Measurements from ENCODE around the gene KIAA0513. TPM values are rescaled to one million over a fixed set of nuclear protein-coding genes. Genes with fewer than 3 reads are reported as not detected.

KIAA0513 gene
- total RNA-seq, 1 donor from 2014 or later: 7.4 TPM

- intact Hi-C loops (cut with DNase I): no loop called here
- no peak for ATAC-seq
- DNase-seq (ENCODE audit: missing footprints): peak; percentile 28
Measured at GRCh38 chr16:85094176-85094805, 66.7 kb downstream of the KIAA0513 start.

- peak; percentile 46 for DNase-seq (ENCODE audit: missing footprints)
- no peak for ATAC-seq
- intact Hi-C loops (cut with DNase I): no loop called here
Measured at GRCh38 chr16:85094812-85095211, 67.2 kb downstream of the KIAA0513 start.

- ATAC-seq (no peak), DNase-seq (ENCODE audit: missing footprints) (no peak)
- intact Hi-C loops (cut with DNase I): no loop called here
Measured at GRCh38 chr16:85096921-85097320, 69.3 kb downstream of the KIAA0513 start.

- DNase-seq (ENCODE audit: missing footprints) (no peak), ATAC-seq (no peak)
- intact Hi-C loops (cut with DNase I): no loop called here
Measured at GRCh38 chr16:85098565-85098964, 71.0 kb downstream of the KIAA0513 start.

DNA sequence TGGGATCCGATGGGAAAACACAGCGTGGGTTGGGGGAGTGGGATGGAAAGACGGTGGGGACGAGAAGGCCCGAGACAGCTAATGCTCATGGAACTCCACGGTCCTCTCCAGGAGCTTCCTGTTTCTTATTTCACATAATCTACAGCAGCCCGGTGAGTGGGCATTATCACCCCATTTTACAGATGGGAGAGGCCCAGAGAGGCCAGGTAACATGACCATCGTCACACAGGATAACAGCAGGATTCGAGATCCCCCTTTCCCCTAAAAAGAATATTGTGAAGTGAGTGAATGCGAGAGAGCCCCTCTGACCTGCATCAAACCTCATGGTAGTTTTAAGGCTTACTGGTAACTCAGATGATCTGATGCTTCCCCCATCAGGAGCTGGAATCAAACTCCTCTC lies 72.7 kb downstream of the KIAA0513 start:
- ATAC-seq (no peak), DNase-seq (ENCODE audit: missing footprints) (no peak)
- intact Hi-C loops (cut with DNase I): no loop called here

GRCh38 chr16:85101956-85102630 lies 74.5 kb downstream of the KIAA0513 start:
- ATAC-seq: no peak
- intact Hi-C loops (cut with DNase I): no loop called here

GRCh38 chr16:85103114-85104079 lies 75.8 kb downstream of the KIAA0513 start:
- ATAC-seq (no peak), DNase-seq (ENCODE audit: missing footprints) (peak; percentile 48)
- intact Hi-C loops (cut with DNase I): no loop called here

More at GRCh38 chr16:85101956-85102630, 74.5 kb downstream of the KIAA0513 start:
- DNase-seq (ENCODE audit: missing footprints): peak; percentile 25

- intact Hi-C loops (cut with DNase I): no loop called here
- ATAC-seq (no peak), DNase-seq (ENCODE audit: missing footprints) (peak; percentile 32)
Measured at GRCh38 chr16:85104147-85104546, 76.6 kb downstream of the KIAA0513 start.

DNA sequence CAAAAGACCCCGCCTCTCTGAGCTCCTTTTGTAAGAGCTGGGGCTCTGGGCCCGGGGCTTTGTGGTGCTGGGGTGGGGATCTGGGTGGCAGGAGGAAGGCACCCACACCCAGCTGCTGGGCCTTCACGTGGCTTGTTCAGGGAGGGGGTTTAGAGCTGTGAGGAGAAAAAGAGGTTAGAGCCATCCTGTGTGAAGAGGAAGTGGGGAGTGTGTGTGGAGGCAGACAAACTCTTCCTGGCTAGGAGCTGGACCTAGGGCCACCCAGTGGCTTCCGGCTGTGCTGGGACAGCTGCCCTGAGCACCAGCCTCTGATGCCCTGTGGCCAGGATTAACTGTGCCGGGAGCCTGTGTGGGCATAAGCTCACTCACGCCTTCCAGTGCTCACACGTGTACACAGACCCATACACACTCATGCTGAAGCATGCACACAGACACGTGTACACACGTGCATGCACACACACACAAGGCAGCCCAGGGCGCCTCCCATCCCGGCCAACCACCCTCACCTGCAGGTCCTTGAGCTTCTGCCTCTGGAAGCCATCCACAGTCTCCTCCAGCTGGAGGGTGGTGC lies 77.3 kb downstream of the KIAA0513 start:
- peak; percentile 67 for DNase-seq (ENCODE audit: missing footprints)
- ATAC-seq: peak; percentile 55
- intact Hi-C loops (cut with DNase I): no loop called here

- DNase-seq (ENCODE audit: missing footprints) (peak; percentile 1), ATAC-seq (no peak)
- intact Hi-C loops (cut with DNase I): no loop called here
Measured at GRCh38 chr16:85105475-85105874, 77.9 kb downstream of the KIAA0513 start.

- intact Hi-C loops (cut with DNase I): no loop called here
- DNase-seq (ENCODE audit: missing footprints): peak; percentile 7
- no peak for ATAC-seq
Measured at GRCh38 chr16:85107083-85107482, 79.5 kb downstream of the KIAA0513 start.

DNA sequence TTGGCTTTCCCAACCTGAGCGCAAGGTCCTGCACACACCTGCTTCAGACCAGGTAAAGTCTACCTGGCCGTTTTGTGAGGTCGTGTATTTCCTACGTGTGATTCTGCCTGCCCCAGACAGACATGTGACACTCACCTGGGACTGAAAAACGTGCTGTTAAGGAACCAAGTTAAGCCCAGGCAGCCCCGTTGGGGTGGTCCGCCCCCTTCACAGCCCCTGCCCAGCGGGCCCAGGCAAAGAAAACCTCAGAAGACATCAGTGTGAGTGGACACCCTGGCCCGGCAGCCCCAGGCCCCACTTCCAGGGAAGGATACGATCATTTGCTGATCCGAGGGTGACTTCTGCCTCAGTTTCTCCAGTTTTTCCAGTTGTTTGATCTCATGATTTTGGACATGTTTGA lies 79.9 kb downstream of the KIAA0513 start:
- DNase-seq (ENCODE audit: missing footprints) (peak; percentile 17), ATAC-seq (no peak)
- intact Hi-C loops (cut with DNase I): no loop called here

GRCh38 chr16:85110105-85110504 lies 82.5 kb downstream of the KIAA0513 start:
- intact Hi-C loops (cut with DNase I): no loop called here
- DNase-seq (ENCODE audit: missing footprints): peak; percentile 54
- ATAC-seq: no peak

DNA sequence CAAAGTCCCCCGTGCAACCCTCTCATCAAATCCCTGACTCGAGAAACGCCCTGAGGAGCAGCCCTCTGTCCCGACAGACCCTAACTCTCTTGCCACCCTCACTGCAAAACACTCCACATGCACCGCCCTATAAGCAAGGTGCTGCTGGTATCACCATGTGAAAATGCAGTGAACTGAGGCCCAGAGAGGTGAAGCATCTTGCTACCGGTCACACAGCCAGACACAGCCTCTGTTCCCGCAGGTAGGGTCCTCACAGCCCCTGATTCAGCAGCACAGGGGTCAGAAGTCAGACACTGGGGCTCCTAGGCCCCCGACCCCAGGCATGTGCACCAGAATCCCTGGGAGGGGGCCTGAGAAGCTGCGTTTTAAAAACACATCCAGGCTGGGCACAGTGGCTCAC lies 83.6 kb downstream of the KIAA0513 start:
- intact Hi-C loops (cut with DNase I): no loop called here
- ATAC-seq (no peak), DNase-seq (ENCODE audit: missing footprints) (peak; percentile 46)

GRCh38 chr16:85112364-85112763 lies 84.8 kb downstream of the KIAA0513 start, which contains the start of gene CIBAR2:
Gene CIBAR2 (minus strand): TSS chr16:85112472. CDS start chr16:85112352, 120 bp downstream.
- peak; percentile 42 for DNase-seq (ENCODE audit: missing footprints)
- intact Hi-C loops (cut with DNase I): no loop called here

DNA sequence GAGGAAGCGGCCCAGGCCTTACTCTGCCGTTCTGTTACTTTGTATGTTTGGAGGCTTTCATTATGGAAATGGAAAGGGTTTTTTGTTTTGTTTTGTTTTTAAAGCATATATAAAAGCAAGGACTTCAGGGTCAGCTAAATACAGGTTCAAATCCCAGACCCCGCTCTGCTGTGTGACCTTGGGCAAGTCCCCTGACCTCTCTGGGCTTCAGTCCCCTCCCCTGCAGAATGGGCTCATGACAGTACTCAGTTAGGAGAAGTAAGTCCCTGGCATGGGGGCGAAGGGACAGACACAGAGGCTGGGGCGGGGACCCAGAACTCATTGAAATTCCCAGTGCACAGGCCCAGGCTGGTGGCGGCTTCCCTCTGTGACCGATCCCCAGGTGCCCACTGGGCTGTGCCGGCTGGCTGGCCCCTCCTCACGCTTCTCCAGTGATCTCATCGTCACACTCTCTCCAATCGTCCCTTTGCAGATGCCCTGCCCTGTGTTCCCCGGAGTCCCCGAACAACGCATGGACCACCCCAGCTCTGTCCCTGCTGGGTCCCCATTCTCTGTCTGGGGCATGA lies 85.7 kb downstream of the KIAA0513 start:
- no peak for ATAC-seq
- intact Hi-C loops (cut with DNase I): no loop called here
- peak; percentile 63 for DNase-seq (ENCODE audit: missing footprints)

More at GRCh38 chr16:85112364-85112763, 84.8 kb downstream of the KIAA0513 start, which contains the start of gene CIBAR2:
- ATAC-seq: no peak

- intact Hi-C loops (cut with DNase I): no loop called here
- no peak for ATAC-seq
- DNase-seq (ENCODE audit: missing footprints): no peak
Measured at GRCh38 chr16:85113913-85114312, 86.3 kb downstream of the KIAA0513 start.

GRCh38 chr16:85114909-85115567 lies 87.4 kb downstream of the KIAA0513 start:
- ATAC-seq (peak; percentile 82), DNase-seq (ENCODE audit: missing footprints) (peak; percentile 89)
- intact Hi-C loops (cut with DNase I): loop anchor here (5.0 kb wide), 1 partner anchor 132 kb away; no protein-coding TSS in a partner anchor
